Sciatic nerve (tissue), 2 donors: ENCODE data around the gene USP13. TPM values are rescaled to one million over a fixed set of nuclear protein-coding genes. Genes with fewer than 3 reads are reported as not detected.
"Not testable (repeated sequence)": the region's sequence is repeated elsewhere in the genome, so short reads cannot be mapped to it uniquely, and the experiment has no call there.

Source experiments
- ATAC-seq: fragments of 200-7000 bp; cut with Tn5 transposase; one replicate; pipeline ENCODE4 v1.9.1; 2020; ENCODE audit warnings: mild to moderate bottlenecking, moderate library complexity
- DNase-seq: peaks from one replicate; pipeline ENCODE4 v3.0.0-alpha.2; 2020; ENCODE audit warnings: low spot score
- intact Hi-C: fragments of 100-400 bp; cut with DNase I; formaldehyde crosslinking; loops from one replicate; pipeline ENCODE4 v1.14.2; 2022
- total RNA-seq: library from RNA; stranded (reverse); fragmentation: NEBNext Ultra II Directional; extraction: Animal tissue kit (Norgen Biotek cat#: 25700); gene quantifications from one replicate; pipeline ENCODE4 v1.2.1, GENCODE V29; 2021
- donor health status: DM: no; HTN: no; CAD: no.
- donor health status: DM: no; HTN: no; CAD: no.

USP13 gene
- total RNA-seq, 1 donor from 2014 or later = 13.8 TPM

DNA sequence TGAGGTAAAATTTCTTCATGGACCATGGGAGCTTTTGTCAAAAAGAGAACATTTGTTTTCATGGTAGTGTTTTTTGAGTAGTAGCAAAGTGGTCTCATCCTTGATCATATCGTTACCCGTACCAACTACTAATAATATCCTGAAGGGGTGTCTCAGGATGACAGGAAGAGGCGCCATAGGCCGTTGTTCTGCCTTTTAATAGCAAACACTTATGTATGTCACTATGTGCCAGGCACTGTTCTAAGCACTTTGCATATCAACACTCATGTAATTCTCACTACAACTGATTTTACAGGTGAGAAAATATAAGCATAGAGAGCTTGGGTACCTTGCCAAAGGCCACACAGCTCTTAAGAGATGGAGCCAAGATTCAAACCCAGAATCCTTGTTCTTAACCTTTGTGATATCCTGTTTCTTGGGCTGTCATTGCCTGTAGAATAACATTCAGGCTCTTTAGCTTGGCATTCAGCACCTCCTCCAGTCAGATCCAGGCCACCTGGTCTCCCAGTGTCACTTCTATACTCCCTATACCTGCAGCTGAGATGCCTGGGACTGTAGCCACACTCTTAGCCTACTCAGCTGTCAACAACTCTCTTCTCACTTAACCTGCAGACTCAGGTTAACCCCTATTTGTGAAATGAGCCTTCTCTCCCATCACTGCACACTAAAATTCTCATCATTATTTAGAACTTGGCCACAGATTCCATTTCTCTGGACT is 113.7 kb downstream of the USP13 start:
- no peak for ATAC-seq
- DNase-seq = no peak
- intact Hi-C loops = no loop called here

DNA sequence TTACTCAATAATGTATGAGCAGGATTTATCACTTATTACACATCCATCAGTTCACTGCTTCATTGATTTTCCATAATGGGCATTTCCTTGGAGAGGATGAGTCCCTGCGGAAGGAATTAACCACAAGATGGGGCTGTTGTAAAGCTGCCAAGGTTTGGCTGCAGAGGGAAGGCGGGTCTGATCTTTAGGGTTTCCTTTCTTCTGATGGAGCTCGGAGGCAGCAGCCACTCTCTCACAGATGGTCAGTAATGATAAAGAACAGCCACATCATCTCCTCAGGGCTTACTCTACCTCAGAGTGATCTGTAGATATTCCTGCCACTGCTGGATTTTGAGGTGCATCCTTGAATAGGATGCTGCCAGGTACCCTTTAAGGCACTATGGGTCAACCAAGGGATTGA is 115.2 kb downstream of the USP13 start:
- DNase-seq (no peak), ATAC-seq (no peak)
- intact Hi-C loops = loop anchor here (2.0 kb wide), 1 partner anchor 23 kb away; no protein-coding TSS in a partner anchor

DNA sequence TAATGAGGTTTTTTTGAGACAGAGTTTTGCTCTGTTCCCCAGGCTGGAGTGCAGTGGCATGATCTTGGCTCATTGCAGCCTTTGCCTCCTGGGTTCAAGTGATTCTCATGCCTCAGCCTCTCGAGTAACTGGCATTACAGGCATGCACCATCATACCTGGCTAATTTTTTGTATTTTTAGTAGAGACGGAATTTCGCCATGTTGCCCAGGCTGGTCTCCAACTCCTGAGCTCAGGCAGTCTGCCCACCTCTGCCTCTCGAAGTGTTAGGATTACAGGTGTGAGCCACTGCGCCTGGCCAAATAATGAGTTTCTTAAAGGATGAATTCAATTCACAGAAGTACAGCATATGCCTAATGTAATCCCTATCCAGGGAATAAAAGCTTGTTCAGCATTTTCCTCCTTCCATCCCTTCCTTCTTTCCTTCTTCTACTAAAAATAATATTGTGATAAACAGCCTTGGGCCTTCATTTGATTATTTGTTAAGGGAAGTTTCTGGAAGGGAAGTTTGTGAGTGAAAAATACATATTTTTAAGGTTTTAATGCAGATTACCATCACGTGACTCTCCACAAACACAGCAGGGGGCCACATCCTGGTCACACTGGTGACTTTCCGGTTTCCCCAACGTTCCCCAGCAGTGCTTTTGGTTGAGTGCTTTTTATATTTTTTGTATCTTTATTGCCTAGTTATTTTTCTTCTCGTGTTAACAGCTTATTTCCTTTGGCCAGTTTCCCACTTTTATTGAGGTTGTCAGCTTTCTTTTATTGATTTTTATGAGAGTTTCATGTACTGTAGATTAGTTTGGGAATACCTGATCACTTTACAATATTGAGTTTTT is 116.8 kb downstream of the USP13 start:
- DNase-seq (no peak), ATAC-seq (no peak)
- intact Hi-C loops = loop anchor here (2.0 kb wide), 1 partner anchor 21 kb away; no protein-coding TSS in a partner anchor

DNA sequence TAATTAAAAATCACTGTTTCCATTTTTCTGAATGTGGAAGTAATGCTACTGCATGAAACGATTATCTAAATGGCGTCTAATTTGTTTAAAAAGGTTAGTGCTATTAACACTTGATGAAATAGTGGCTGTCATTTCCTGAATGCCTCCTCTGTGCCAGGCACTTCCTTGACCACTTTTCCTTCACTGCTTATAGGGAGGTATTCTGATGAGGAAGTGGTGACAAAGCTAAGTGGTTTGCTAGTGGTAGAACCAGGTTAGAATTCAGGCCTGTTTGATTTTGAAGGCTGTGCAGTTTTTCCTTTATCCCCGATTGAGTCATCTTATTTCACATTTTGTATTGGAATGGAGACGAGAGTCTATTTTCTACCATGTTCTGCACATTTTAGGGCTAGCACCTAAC is 119.0 kb downstream of the USP13 start:
- intact Hi-C loops = no loop called here
- DNase-seq (no peak), ATAC-seq (no peak)

DNA sequence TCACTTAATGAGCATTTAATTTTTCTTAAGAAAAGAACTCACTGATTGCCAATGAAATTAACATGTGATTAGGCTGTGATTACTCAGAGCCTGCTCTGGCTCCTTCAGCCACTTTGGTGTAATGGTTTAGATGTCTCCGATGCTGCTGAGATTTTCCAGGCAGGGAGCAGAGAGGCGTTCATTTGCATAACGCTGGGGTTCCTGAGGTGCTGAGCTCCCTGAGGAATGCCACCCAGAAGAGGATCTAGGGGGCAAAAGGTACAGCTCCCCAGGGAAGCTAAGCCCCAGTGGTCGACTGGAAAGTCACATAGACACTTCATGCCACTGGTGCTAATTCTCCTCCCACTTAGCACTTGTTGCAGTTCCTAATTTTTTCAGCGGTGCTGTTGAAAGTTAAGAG is 119.5 kb downstream of the USP13 start:
- intact Hi-C loops = no loop called here
- ATAC-seq (no peak), DNase-seq (no peak)

DNA sequence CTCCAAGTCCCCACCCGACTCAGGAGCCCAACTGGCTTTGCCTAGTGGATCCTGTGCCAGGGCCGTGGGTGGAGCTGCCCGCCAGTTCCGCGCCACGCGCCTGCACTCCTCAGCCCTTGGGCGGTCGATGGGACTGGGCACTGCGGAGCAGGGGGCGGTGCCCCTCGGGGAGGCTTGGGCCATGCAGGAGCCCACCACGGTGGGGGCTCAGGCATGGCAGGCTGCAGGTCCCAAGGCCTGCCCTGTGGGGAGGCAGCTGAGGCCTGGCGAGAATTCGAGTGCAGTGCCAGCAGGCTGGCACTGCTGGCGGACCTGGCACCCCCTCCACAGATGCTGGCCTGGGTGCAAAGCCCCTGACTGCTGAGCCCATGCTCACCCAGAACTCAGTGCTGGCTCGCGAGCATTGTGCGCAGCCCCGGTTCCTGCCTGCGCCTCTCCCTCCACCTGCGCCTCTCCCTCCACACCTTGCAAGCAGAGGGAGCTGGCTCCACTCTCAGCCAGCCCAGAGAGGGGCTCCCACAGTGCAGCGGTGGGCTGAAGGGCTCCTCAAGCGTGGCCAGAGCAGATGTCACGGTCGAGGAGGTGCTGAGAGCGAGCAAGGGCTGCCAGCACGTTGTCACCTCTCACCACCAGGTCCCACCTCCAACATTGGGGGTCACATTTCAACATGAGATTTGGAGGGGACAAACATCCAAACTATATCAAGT is 122.7 kb downstream of the USP13 start:
- DNase-seq = no peak
- intact Hi-C loops = no loop called here
- ATAC-seq = no peak

DNA sequence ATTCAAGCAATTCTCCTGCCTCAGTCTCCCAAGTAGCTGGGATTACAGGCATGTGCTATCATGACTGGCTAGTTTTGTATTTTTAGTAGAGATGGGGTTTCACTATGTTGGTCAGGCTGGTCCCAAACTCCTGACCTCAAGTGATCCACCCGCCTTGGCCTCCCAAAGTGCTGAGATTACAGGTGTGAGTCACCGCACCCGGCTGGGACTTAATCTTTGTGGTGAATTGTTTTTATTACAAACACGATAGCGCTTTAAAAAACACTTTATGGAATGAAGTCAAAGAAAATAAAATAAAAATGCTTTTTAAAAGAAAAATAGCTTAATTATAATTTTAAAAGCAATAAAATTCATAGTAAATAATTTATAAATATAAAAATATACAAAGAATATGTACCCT is 130.0 kb downstream of the USP13 start:
- intact Hi-C loops, ATAC-seq, DNase-seq: not testable (repeated sequence)

DNA sequence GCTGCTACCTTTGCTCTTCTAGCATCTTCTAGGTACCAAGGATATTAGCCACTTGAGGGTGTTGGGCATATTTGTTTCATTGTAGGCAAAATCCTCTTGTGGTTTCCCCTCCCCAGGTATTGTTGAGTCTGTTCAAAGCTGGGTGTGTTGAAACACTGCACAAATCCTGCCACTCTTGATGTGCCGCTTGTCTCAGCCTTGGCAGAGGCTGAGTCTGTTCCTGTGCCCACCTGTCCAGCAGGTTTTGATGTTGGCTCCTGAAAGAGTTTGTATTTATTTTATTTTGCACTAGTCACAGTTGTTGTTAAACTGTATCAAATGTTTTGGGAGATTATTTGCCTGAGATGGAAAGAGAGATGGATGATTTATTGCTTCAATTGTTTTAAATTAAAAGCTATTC is 136.2 kb downstream of the USP13 start:
- intact Hi-C loops = no loop called here
- ATAC-seq = no peak
- no peak for DNase-seq

DNA sequence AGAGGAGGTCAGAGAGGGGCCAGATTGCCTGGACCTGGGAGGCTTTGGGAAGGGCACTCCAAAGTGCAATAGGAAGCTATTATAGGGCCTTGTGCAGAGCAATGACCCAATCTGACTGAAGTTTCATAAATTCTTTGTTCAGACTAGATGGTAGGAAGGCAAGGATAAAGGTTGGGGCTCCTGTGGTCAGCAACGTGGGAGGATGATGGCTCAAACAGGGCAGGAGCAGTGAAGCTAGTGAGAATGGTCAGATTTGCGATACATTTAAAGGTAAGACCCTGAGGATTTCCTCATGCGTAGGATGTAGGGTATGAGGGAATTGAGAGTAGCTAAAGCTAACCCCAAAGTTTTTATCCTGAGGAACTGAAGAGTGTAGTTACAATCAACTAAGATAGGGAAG is 139.0 kb downstream of the USP13 start:
- intact Hi-C loops = loop anchor here (2.0 kb wide), 1 partner anchor 23 kb away; no protein-coding TSS in a partner anchor
- DNase-seq (no peak), ATAC-seq (no peak)

DNA sequence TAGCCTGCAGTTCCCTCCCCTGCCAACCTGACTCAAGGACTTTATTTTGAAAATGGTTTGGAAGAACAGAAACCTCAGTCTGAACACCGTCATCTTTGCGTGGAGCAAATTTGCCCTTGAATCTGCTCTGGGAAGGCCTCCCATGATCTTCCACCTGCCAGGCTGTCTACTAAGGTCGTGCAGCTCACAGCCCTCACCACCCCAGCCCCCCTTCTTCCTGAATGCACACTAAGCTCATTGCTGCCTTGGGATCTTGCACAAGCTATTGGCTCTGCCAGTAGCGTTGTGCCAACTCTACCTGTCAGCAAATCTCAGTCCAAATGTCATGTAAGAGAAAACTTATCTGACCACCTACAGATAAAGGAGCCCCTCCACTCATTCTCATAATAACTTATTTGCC is 141.5 kb downstream of the USP13 start:
- DNase-seq = no peak
- no peak for ATAC-seq
- intact Hi-C loops = no loop called here

DNA sequence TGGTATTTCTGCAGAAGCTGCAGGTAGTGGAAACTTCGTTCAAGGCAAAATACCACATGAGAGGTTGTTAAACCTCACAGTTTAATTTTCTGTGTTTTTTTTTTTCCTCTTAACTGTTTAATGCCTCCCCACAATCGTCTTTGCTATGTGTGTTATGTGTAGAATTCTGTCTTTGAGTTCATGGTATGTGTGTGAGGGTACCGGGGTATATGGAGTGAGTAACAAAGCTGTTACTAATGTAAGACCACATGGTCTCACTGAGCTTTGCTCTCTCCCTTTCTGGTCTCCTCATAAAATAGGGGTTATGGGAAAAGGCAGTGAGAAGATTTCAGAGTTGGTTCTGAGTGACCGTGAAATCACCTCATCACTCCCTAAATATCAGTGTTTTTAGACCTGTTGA is 143.6 kb downstream of the USP13 start:
- ATAC-seq = no peak
- intact Hi-C loops = no loop called here
- no peak for DNase-seq

DNA sequence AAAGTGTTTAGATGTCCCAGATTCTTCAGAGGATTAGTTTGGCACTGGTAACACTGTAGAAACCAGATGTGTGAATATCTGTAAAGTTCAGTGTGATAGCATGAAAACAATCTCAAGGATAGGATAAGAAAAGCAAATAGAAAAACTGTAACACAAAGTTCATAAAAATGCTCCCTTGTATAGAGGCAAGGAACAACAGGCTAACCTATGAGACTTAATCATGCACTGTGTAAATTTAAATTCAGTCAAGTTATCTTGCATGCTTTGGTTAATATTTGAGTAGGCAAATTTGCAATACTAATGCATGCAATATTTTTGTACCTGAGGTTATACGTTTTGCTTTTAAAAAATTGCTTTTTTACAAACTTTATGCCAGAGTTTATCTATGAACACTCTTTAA is 144.4 kb downstream of the USP13 start:
- ATAC-seq (no peak), DNase-seq (no peak)
- intact Hi-C loops = no loop called here

DNA sequence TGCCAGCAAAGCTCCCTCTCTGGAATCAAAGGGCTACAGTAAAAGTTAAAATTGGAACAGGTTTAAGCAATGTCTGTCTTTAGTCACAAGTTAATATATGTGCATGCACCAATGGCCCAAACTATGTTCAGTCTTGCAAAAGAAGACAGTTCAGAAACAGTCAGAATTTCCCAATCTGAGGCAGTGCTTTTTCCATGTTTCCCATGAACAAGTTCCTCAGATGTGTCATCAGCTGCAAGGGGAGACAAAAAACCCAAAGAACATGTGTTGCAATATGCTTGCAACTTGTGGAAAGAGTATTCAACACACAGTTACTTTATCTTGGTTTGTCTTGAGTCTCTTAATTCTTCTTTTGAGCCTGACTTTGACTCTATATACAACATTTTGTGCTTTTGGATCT is 148.4 kb downstream of the USP13 start:
- no peak for DNase-seq
- no peak for ATAC-seq
- intact Hi-C loops = no loop called here

DNA sequence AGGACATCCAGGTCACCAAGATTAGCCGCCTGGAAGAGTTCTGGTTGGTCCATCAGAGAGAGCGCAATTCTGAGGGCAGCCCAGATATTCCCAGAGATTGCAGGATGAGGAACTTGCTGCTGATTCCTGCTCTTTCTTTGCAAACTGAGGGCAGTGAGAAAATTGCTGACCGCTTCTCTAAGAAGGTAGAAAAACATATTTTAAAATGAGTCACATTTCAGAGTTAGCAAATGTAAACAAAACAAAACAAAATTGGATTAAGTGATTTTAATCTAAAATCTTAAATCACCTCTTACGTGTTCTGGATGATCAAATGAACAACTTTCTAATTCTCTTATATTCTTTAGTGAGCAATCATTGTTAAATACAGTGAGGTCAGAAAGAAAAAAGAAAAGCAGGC is 149.0 kb downstream of the USP13 start:
- intact Hi-C loops = no loop called here
- DNase-seq (no peak), ATAC-seq (no peak)

DNA sequence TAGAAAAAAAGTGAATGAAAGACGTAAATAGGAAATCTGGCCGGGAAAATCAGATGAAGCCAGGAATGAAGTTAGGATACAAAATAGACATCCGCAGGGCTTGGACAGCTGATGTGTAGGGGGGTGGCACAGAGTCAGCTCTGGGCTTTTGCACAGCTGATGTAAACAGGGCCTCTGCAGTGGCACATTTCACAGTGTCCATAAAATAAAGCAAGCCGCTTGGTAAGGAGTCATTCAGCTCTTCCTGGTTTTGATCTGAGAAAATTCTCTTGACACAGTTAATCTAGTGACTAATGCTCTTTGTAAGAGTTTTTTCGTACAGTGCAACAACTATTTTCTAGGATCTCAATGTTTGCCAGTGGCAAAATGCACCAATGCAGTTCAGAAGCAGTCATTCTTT is 153.3 kb downstream of the USP13 start:
- no peak for ATAC-seq
- DNase-seq = no peak
- intact Hi-C loops = no loop called here

DNA sequence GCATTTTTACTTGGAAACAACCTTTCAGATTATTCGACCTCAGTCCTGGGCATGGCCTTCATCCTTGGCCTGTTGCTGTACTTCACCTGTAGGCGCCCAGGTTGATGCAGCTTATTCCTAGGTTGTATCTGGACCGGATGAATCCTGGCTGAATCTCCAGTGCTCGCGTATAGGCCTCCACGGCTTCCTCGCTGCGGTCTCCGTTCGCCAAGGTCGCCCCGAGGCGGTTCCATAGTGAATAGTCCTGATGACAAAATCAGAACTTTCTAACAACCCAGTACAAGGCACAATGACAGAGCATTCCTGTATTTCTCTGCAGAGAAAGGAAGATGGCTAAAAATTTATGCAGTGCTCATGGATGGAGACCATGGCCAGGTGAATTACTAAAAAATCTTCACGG is 154.7 kb downstream of the USP13 start:
- intact Hi-C loops = no loop called here
- ATAC-seq (no peak), DNase-seq (no peak)

DNA sequence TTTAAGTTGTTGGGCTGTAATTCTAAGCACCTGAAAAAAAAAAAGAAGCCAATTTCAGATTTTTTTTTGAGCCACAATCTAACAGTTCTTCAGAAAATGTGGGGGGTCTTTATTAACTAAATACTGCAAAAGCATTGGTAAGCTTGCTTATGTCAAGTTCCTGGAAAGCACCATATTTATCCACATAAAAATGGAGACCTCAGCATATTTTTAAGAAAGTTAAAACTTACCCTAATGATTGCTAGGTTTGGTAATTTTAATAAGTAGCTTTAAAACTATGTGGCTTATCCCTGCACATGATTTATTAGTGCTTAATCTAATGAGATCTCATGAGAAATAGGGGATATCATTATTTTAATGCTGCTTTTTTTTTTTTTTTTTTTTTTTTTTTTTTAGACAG is 156.8 kb downstream of the USP13 start:
- intact Hi-C loops = no loop called here
- no peak for ATAC-seq
- DNase-seq = no peak

DNA sequence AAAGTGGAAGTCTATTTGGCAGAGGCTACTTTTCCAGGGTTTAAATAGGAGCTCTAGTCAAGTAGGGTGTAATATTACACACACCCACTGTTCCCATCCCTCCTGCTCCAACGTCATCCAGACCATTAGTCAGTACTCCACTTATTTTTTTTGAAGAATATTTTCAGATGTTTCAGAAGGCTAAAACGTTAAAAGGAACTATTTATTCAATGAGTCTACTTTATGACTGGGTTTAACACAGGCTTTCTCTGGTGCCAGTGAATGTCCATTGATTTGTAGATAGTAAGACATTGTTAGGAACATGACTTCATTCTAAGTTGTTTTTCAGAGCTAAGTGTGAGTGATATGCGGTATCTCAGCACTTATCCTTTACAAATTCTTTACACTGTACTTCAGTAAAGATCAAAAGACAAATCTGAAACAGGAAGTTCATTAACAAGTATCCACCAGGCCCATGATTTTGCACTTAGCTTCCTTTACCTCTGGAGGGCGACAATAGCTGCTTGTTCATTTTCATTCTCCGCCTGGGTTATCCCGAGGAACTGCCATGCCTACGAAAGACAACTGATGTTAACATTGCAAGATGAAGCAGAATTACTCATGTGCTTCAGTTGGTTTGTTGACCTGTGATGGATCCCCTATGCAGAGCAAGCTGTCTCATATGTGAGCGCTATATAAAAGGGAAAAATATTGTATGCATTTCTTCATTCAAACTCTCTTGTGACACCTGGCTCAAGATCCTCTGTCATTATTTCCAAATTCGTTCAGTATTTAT is 158.7 kb downstream of the USP13 start:
- peak; percentile 80 for ATAC-seq
- no peak for DNase-seq

DNA sequence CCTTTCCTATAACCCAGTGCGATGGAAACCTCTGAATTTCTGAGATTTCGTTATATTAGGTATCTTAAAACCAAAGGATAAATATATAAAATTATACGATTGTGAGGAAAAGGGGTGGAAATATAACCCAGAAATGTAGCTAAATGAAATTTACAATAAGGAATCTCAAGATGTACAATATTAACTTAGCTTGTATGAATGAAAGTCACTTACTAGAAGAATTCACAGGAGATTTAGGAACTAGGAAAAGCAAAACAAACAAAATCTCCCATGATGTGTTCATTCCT is 159.2 kb downstream of the USP13 start:
- intact Hi-C loops = no loop called here
- DNase-seq (no peak), ATAC-seq (no peak)

More for the DNA sequence above, 158.7 kb downstream of the USP13 start:
- intact Hi-C loops = no loop called here
